B cell (primary cell): ENCODE data around the gene FGF8.

Experiments
- EZH2 ChIP-seq: IDR thresholded peaks from 2 replicates; pipeline ENCODE4 v1.6.1; 2012; ENCODE audit warnings: borderline replicate concordance, low read depth, mild to moderate bottlenecking, moderate library complexity, low read length; ENCODE audit not compliant: insufficient read depth, poor library complexity, severe bottlenecking
- TF ChIP-seq, protein P1 (sequence below): fragments of 200-600 bp; IDR thresholded peaks from one replicate; pipeline ENCODE4 v1.8.0; 2022; ENCODE audit warnings: antibody characterized with exemption, mild to moderate bottlenecking

DNA sequence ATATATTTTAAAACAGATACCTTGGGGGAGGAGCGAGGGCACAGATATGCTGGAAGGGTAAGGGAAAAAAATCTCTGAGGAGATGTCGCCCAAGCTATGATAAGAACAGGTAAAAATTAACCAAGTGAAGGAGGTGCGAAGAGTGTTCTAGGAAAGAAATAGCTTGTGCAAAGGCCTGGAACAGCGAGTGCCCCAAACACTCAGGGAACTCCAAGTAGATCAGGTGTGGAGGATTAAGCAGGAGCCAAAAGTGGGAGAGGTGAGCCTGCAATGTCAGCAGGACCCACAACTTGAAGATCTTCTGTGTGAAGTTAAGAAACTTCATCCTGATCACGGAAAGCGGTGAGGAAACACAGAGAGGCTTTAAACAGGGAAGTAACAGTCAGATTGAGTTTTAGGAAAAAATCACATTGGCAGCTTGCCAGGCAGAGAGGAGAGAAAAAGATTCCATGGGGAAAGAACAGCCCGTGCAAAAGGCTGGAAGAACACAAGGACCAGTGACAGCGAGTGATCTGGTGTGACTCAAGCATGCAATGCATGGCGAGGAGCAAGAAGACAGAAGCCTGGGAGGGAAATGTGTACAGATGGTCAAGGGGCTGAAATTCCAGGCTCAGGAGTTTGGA is 30.7 kb downstream of the FGF8 start:
- TF ChIP-seq EZH2: no peak
- TF ChIP-seq, protein P1, sequence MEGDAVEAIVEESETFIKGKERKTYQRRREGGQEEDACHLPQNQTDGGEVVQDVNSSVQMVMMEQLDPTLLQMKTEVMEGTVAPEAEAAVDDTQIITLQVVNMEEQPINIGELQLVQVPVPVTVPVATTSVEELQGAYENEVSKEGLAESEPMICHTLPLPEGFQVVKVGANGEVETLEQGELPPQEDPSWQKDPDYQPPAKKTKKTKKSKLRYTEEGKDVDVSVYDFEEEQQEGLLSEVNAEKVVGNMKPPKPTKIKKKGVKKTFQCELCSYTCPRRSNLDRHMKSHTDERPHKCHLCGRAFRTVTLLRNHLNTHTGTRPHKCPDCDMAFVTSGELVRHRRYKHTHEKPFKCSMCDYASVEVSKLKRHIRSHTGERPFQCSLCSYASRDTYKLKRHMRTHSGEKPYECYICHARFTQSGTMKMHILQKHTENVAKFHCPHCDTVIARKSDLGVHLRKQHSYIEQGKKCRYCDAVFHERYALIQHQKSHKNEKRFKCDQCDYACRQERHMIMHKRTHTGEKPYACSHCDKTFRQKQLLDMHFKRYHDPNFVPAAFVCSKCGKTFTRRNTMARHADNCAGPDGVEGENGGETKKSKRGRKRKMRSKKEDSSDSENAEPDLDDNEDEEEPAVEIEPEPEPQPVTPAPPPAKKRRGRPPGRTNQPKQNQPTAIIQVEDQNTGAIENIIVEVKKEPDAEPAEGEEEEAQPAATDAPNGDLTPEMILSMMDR: no peak
